ENCODE data around the gene CCDC201. TPM values are rescaled to one million over a fixed set of nuclear protein-coding genes. Genes with fewer than 3 reads are reported as not detected.

CCDC201 gene
- total RNA-seq, 1 experiment from 2014 or later = not detected

DNA sequence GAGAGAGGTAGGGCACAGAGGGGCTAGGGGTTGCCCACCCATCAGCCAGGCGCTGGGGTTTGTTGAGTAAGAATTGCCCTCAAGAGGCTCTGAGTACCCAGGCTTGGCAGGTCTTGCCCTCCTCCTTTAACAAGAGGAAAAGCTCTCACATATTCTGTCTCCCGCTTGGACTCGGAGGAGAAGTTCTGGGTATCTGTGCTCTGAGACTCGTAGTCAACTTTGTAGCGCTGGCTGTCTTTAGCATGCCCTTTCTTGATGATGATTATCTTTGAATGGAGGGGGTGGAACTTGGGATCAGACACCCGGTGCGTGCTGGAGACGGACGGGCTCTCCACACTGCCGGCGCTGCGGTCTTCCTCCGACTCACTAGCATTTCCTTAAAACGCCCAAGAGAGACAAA is 44.2 kb upstream of the CCDC201 start:
- Histone ChIP-seq H3K14ac (ENCODE audit: insufficient read depth, low read length) (no peak overlapping the region), H2BK20ac (ENCODE audit: low read depth, low read length, poor library complexity, severe bottlenecking) (no peak overlapping the region), H3K79me2 (ENCODE audit: insufficient read depth, low read length) (no peaks in the 10 kb centered on the region), H3K18ac (ENCODE audit: insufficient read length, low read depth, low read length) (no peak overlapping the region), H4K8ac (replicated peaks; ENCODE audit: insufficient read length, low read depth, low read length) (no peak overlapping the region), H3K56ac (ENCODE audit: insufficient read length, low read depth, low read length) (no peak overlapping the region), H3T11ph (ENCODE audit: low read length) (no peak overlapping the region), H3K27ac (ENCODE audit: insufficient read length, low read depth, low read length) (no peak overlapping the region), H2BK5ac (ENCODE audit: insufficient read length, low read length) (no peak overlapping the region), H3K23ac (ENCODE audit: insufficient read length, low read depth, low read length) (no peak overlapping the region), H3K9ac (ENCODE audit: extremely low read depth, insufficient read length, low read length) (no peak overlapping the region), H3K4me2 (ENCODE audit: insufficient read depth, insufficient read length, low read length) (no peak overlapping the region), H3K23me2 (ENCODE audit: insufficient read length, low read depth, low read length, poor library complexity, severe bottlenecking) (peaks cover 8% of the 10 kb centered on the region), H2BK15ac (ENCODE audit: low read depth, low read length) (no peak overlapping the region), H3K9me3 (ENCODE audit: control insufficient read depth, low read depth, low read length) (no peaks in the 10 kb centered on the region), H2AK5ac (ENCODE audit: insufficient read length, low read length) (no peak overlapping the region), H2BK120ac (ENCODE audit: low read depth, low read length, poor library complexity, severe bottlenecking) (no peak overlapping the region), H3K4me1 (ENCODE audit: insufficient read depth, low read length) (no peaks in the 10 kb centered on the region), H3K79me1 (ENCODE audit: insufficient read depth, low read depth, low read length, poor library complexity, severe bottlenecking) (no peaks in the 10 kb centered on the region), H4K91ac (ENCODE audit: insufficient read length, low read depth, low read length) (no peak overlapping the region), H3K27me3 (ENCODE audit: insufficient read depth, low read length) (peaks cover 31% of the 10 kb centered on the region; the same call in 1 of the 2 replicates), H3K4ac (ENCODE audit: low read depth, low read length) (no peak overlapping the region), H4K5ac (ENCODE audit: insufficient read length, low read depth, low read length) (no peak overlapping the region), H2BK12ac (ENCODE audit: insufficient read length, low read depth, low read length) (no peak overlapping the region), H4K20me1 (ENCODE audit: control insufficient read depth, insufficient read depth, insufficient read length) (no peaks in the 10 kb centered on the region), H2AFZ (ENCODE audit: low read length) (no peak overlapping the region)
- Mint-ChIP-seq H3K27me3 (ENCODE audit: low read depth) (peaks cover 59% of the 10 kb centered on the region), H3K4me3 (no peak overlapping the region), H3K36me3 (ENCODE audit: insufficient read depth in 1 of 3, low read depth in 3 of 3) (peaks cover 0 to 18% (median 2%) of the 10 kb centered on the region in 3 experiments; a peak in 2 of 7 replicates), H3K9me3 (no peaks in the 10 kb centered on the region; a peak in 2 of 5 replicates), H3K4me1 (peaks cover 10 to 21% of the 10 kb centered on the region in 2 experiments), H3K27ac (no peak overlapping the region)
- TF ChIP-seq CTCF (conservative IDR thresholded peaks at IDR 0.05) = no peak
- no CpG with 5 or more reads among the region's 14 CpGs for WGBS (ENCODE audit: extremely low coverage, insufficient read length, low lambda C conversion rate)
- no peak for DNase-seq

Measured in H9 (cell line).